ENCODE results near the gene RAP1GAP. TPM values are rescaled to one million over a fixed set of nuclear protein-coding genes. Genes with fewer than 3 reads are reported as not detected.
"Not testable (repeated sequence)": the region's sequence is repeated elsewhere in the genome, so short reads cannot be mapped to it uniquely, and the experiment has no call there.

The RAP1GAP gene
- total RNA-seq, 2 experiments from 2014 or later: 0.12 to 0.29 TPM

DNA sequence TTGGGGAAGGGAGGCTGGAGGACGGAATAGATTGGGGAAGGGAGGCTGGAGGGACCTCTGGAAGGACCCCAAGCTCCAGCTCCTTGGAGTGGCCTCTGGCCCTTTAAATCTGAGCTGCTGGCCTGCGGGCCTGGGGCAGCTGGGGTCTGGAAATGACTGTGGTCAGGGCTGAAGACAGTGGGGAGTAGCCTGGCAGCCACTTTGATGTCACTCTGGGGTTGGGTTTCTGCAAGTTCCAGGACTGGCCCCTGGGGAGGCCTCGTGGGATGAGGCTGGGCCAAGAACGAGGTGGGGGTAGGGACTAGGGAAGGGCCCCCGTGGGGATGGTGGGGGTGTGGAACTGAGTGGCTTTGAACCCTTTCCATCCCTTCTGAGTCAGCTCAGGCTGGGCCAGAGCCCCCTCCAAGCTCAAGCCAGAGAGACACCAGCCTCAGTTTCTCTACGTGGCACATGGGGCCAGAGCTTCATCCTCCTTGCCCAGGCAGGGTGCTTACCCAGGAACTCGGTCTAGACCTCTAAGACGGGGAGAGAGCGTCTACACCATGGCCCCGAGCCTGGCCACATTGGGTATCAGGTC, 100.3 kb downstream of the RAP1GAP start:
- Mint-ChIP-seq H3K36me3 (no peaks in the 10 kb centered on the region), H3K4me1 (no peaks in the 10 kb centered on the region), H3K4me3 (no peak overlapping the region), H3K9me3 (ENCODE audit: low read depth) (no peaks in the 10 kb centered on the region), H3K27ac (no peak overlapping the region), H3K27me3 (peaks cover 4% of the 10 kb centered on the region)
- ATAC-seq: no peak
- CTCF ChIA-PET: interaction anchor here (0.9 kb wide), 1 partner anchor 336 kb away, joined by 3 read pairs; no protein-coding TSS in a partner anchor
- DNase-seq: no peak

DNA sequence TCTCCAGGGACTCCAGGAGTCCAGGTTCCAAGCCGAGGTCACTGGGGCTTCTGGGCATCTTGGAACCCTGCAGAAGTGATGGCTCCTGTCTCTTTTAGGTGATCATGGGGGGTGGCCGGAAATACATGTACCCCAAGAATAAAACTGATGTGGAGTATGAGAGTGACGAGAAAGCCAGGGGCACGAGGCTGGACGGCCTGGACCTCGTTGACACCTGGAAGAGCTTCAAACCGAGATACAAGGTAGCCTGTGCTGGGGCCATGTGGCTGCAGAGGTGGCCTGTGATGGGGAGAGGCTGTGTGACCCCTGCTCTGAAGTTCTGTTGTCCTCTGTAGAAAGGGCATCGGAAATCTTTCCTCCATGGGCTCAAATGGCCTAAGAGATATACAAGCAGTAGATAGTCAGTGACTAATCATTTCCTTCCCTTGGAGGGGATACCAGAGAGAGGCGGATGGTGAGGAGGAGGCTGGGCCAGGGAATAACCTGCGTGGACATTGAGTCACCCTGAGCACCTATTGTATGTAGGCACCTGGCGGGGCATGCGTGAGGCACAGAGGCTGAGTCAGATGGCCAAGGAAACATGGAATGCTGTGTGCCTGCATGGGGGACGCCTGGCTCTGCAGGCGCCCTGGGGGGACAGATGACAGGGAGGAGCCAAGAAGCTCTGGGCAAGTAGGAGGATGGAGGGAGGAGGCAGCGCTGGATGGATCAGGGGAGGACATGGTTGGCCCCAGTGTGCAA, 101.0 kb downstream of the RAP1GAP start:
- CTCF ChIA-PET: interaction anchor here (0.9 kb wide), 1 partner anchor 335 kb away, joined by 3 read pairs; no protein-coding TSS in a partner anchor
- H3K27me3 Mint-ChIP-seq: no peaks in the 10 kb centered on the region

DNA sequence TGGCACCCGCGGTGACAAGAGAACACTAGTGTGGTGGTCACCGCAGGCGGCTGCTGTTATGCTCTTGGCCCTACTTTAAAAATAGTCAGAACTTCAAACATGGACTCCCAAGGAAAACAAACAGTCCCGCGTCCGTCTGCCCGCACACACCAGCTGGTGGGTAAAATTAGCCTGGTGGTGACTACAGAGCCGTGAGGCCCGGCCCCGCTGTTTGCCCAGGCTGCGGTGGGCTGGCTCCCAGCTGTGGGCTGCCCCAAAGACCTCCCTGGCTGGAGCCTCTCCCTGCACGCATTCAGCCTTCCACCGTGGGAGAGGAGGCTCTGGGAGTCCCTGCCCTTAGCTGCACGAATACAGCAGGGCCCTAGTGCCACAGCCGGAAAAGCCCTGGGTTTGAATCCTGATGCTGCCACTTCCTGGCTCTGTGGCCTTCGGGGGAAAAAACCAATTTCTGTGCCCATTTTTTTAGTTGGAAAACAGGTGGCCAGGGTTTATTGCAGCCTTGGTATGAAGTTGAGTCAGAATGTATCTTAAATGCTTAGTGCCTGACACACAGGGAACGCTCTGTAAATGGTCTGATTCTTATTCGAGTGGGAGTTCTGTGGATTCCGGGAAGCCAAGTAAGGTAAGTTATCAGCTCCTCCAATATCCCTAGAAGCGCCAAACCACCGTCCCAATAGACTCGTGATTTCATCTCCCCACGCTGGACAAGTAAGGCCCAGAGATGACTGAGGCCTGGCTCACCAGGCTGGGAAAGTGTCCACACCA, 101.7 kb downstream of the RAP1GAP start:
- no peaks in the 10 kb centered on the region for H3K9me3 Mint-ChIP-seq (ENCODE audit: low read depth)
- DNase-seq (no peak), ATAC-seq (no peak)
- H3K27me3 Mint-ChIP-seq: no peaks in the 10 kb centered on the region
- CTCF ChIA-PET: no interaction called here
- H3K27ac Mint-ChIP-seq: no peak overlapping the region
- no peaks in the 10 kb centered on the region for H3K4me1 Mint-ChIP-seq
- H3K4me3 Mint-ChIP-seq: no peak overlapping the region
- H3K36me3 Mint-ChIP-seq: no peaks in the 10 kb centered on the region

More for the DNA sequence above, 101.0 kb downstream of the RAP1GAP start:
- Mint-ChIP-seq H3K36me3 (no peaks in the 10 kb centered on the region), H3K4me3 (no peak overlapping the region), H3K9me3 (ENCODE audit: low read depth) (no peaks in the 10 kb centered on the region), H3K27ac (no peak overlapping the region), H3K4me1 (no peaks in the 10 kb centered on the region)
- DNase-seq (no peak), ATAC-seq (no peak)

DNA sequence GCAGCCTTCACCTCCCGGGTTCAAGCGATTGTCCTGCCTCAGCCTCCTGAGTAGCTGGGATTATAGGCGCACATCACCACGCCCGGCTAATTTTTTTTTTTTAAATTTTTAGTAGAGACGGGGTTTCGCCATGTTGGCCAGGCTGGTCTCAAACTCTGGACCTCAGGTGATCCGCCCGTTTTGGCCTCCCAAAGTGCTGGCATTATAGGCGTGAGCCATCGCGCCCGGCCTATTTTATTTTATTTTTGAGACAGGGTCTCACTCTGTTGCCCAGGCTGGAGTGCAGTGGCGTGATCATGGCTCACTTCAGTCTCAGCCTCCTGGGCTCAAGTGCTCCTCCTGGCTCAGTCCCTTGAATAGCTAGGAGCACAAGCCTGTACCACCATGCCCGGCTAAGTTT, 102.8 kb downstream of the RAP1GAP start:
- H3K4me3 Mint-ChIP-seq; H3K4me1 Mint-ChIP-seq; DNase-seq; H3K27me3 Mint-ChIP-seq; H3K36me3 Mint-ChIP-seq; H3K9me3 Mint-ChIP-seq (ENCODE audit: low read depth); H3K27ac Mint-ChIP-seq; CTCF ChIA-PET; ATAC-seq: not testable (repeated sequence)

DNA sequence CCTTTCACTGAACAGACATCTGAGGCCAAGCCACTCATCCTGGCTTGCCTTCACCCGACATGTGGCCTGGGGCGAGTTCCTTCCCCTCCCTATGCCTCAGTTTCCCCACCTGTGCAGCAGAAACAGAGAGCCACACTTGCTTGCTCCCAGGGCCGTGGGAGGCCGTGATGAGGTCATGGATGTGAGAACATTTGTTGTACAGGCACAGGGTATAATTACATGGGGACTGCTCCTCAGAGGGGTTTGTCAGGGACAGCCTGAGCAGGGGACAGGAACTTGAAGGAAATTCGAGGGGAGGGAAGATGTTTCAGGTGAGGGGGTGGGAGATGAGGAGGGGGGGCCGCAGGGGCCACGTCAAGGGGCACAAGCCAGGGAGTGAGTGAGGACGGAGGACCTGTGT, 103.9 kb downstream of the RAP1GAP start:
- Mint-ChIP-seq H3K27ac (no peak overlapping the region), H3K9me3 (ENCODE audit: low read depth) (no peaks in the 10 kb centered on the region), H3K4me3 (no peak overlapping the region), H3K4me1 (no peaks in the 10 kb centered on the region), H3K36me3 (no peaks in the 10 kb centered on the region), H3K27me3 (no peaks in the 10 kb centered on the region)
- DNase-seq: no peak
- CTCF ChIA-PET: no interaction called here
- ATAC-seq: no peak

DNA sequence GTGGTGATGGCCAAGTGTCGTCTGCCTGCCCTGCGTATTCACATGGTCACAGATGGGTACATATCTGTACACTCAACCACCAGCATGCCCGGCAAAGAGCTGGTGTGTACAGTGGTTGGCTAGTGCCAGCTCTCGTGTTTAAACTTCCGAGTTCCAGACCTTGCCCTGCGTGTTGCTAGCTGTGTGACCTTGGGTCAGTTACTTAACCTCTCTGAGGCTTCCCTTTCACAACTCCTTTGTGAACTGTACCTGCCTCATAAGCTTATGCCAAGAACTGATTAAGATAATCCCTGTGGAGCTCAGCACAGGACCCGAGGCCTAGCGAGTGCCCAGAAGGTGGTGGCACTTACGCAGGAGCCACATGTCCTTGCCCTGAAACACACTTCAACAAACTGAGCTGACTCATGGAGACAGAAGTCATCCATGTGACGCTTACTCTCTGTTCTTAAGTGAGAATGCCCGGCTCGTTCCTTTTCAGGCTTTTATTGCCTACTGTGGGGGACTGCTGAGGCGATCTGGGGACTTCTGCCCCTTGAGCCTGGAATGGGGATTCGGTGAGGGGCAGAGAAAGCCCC, 104.5 kb downstream of the RAP1GAP start:
- no peak overlapping the region for H3K4me3 Mint-ChIP-seq
- CTCF ChIA-PET: no interaction called here
- H3K9me3 Mint-ChIP-seq (ENCODE audit: low read depth): no peaks in the 10 kb centered on the region
- no peaks in the 10 kb centered on the region for H3K36me3 Mint-ChIP-seq
- ATAC-seq: no peak
- no peaks in the 10 kb centered on the region for H3K4me1 Mint-ChIP-seq
- no peak for DNase-seq
- H3K27me3 Mint-ChIP-seq: peaks cover 1% of the 10 kb centered on the region
- H3K27ac Mint-ChIP-seq: no peak overlapping the region

DNA sequence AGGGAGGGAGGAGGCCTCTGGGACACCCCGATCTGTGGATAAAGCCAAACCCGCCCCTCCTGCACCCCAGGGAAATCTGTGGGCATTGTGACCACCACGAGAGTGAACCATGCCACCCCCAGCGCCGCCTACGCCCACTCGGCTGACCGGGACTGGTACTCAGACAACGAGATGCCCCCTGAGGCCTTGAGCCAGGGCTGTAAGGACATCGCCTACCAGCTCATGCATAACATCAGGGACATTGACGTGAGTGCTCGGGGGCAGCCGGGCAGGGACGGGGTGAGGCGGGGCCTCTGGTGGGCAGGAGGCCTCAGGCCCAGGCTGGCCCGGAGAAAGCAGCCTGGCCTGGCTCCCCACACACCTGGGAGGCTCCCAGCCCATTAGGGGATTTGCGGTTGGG, 105.2 kb downstream of the RAP1GAP start:
- no peaks in the 10 kb centered on the region for H3K36me3 Mint-ChIP-seq
- H3K27me3 Mint-ChIP-seq: peaks cover 2% of the 10 kb centered on the region
- ATAC-seq (no peak), DNase-seq (no peak)
- no peaks in the 10 kb centered on the region for H3K4me1 Mint-ChIP-seq
- no peaks in the 10 kb centered on the region for H3K9me3 Mint-ChIP-seq (ENCODE audit: low read depth)
- CTCF ChIA-PET: no interaction called here
- H3K4me3 Mint-ChIP-seq: no peak overlapping the region
- no peak overlapping the region for H3K27ac Mint-ChIP-seq

DNA sequence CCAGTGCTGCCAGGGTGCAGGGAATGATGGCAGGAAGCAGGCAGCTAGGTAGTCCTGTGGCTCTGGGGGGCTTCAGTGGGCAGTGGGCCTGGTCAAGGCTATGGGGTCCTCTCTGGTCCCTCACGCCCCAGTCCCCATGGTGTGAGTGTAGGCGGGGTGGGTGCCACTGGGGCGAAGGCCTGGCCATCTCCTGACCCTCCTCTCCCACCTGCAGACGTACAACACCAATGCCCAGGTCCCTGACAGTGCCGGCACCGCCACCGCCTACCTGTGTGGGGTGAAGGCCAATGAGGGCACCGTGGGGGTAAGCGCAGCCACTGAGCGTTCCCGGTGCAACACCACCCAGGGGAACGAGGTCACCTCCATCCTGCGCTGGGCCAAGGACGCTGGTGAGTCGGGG, 106.3 kb downstream of the RAP1GAP start:
- H3K27ac Mint-ChIP-seq: no peak overlapping the region
- no peak overlapping the region for H3K4me3 Mint-ChIP-seq
- ATAC-seq (no peak), DNase-seq (no peak)
- CTCF ChIA-PET: no interaction called here
- no peaks in the 10 kb centered on the region for H3K36me3 Mint-ChIP-seq
- H3K9me3 Mint-ChIP-seq (ENCODE audit: low read depth): no peaks in the 10 kb centered on the region
- no peaks in the 10 kb centered on the region for H3K4me1 Mint-ChIP-seq
- H3K27me3 Mint-ChIP-seq: peaks cover 5% of the 10 kb centered on the region

DNA sequence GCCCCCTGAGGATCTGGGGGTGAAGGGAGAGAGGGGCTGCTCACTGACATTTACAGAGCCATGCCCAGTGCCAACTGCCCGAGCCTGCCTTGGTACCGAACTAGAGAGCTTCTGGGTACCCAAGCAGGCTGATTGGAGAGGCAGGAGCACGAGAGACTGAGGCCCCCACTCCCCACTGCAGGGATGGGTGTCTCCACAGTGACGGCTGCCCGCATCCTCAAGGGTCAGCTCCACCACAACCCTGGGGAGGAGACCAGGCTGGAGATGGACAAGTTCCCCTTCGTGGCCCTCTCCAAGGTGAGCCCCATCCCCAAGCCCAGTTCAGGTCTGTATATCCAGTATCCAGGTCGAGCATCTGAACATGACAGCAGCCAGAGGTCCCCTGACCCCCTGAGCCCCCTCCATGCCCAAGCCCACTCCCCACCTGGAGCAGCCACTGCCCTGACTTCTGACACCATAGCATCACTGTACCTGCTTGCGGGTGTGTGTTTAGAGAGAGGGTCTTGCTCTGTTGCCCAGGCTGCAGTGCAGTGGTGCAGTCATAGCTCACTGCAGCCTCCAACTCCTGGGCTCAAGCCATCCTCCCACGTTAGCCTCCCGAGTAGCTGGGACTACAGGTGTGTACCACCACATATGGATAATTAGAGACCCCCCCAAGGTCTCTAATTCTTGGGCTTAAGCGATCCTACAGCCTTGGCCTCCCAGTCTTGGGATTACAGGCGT, 108.1 kb downstream of the RAP1GAP start:
- Mint-ChIP-seq H3K27me3 (peaks cover 9% of the 10 kb centered on the region), H3K27ac (no peak overlapping the region), H3K9me3 (ENCODE audit: low read depth) (no peaks in the 10 kb centered on the region)

DNA sequence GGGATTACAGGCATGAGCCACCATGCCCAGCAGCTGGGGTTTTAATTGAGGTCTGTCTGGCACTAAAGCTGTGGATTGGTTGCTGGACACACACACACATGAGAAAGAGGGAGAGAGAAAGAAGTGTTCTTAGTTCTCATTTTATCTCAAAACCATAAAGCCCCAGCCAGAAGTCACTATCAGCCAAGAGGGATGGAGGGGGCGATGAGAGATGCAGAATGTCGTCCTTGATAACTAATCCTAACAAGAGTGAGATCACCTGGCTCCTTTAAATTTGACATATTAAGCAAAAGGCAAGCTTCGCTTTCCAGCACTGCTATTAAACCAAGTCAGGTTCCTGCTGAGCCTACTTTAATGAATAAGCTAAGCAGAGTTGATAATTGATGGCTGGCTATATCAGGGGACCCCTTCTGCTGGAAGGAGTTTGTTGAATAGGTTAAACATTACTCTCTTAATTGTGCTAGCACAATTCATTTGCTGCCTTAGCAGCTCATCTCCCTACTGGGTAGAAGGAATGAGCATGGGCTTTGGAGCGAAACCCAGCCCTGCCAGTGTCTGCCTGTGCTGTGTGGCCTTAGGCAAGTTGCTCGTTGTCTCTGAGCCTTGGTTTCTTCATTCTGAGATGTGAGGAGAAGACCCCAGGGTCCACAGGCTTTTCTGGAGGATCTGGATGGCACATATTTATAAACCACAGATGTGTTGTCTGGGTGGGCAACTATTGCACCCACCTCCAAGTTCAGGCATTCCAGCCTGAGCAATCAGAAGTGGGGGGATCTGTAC, 109.2 kb downstream of the RAP1GAP start:
- DNase-seq (no peak), ATAC-seq (no peak)
- Mint-ChIP-seq H3K4me3 (no peak overlapping the region), H3K27ac (no peak overlapping the region), H3K9me3 (ENCODE audit: low read depth) (no peaks in the 10 kb centered on the region), H3K27me3 (peaks cover 14% of the 10 kb centered on the region), H3K4me1 (no peaks in the 10 kb centered on the region), H3K36me3 (no peaks in the 10 kb centered on the region)
- CTCF ChIA-PET: no interaction called here

More for the DNA sequence above, 108.1 kb downstream of the RAP1GAP start:
- CTCF ChIA-PET: no interaction called here
- Mint-ChIP-seq H3K36me3 (no peaks in the 10 kb centered on the region), H3K4me1 (no peaks in the 10 kb centered on the region), H3K4me3 (no peak overlapping the region)
- ATAC-seq: no peak
- DNase-seq: no peak

DNA sequence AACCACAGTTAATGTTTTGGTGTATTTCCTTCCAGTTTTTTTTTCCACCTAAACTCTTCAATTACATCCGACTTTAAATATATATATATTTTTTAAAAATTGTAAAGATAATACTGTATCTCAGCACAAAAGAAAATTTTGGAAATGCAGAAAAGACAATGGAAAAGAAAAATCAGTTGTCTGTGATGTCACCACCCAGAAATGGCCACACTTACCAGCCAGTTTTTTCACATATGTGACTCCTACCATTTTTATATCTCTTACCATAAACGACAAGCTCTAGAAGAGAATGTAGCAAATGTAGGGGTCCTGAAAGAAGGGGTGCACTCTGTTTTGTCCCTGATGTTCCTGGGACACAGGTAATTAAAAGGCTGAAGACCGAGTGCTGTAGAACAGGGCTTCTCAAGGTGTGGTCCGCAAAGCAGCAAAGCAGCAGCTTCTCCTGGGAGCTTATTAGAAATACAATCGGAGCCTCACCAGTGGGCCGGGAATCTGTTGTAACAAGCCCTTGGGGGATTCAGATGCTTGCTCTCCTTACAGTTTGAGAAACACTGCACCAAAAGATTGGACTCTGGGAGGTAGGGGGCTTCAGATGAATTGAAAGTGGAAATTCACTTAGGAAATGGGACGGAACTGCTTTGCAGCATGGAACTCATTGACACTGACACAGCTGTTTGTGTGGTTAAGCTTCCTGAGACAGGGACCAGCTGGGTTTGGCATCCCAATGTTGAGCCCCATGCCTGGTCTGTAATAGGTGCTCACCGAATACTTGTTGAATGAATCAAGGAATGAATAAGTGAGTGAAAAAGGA, 115.8 kb downstream of the RAP1GAP start:
- CTCF ChIA-PET: no interaction called here
- no peak for DNase-seq
- no peak overlapping the region for H3K4me3 Mint-ChIP-seq
- no peaks in the 10 kb centered on the region for H3K36me3 Mint-ChIP-seq
- H3K27me3 Mint-ChIP-seq: peaks cover 39% of the 10 kb centered on the region
- H3K9me3 Mint-ChIP-seq (ENCODE audit: low read depth): no peaks in the 10 kb centered on the region
- H3K27ac Mint-ChIP-seq: no peak overlapping the region
- peaks cover 4% of the 10 kb centered on the region for H3K4me1 Mint-ChIP-seq
- ATAC-seq: no peak

DNA sequence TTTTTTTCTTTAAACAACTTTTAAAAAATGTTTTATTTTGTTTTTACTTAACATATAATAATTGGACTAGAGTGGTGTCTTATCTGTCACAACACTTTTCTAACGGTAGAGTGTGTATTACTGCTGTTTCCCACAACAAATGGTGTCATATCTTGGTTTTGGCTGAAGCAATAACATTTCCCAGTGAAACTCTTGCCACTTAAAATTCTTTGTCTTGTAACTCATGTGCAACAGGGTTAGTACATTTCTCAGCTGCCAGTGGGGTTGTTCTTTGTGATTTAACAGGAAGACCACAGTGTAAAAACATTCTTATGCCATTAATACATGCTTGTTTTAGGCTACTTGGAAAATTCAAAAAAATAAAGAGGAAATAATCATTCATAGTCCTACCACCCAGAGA, 116.4 kb downstream of the RAP1GAP start:
- no peak for DNase-seq
- H3K4me1 Mint-ChIP-seq: peaks cover 4% of the 10 kb centered on the region
- CTCF ChIA-PET: no interaction called here
- H3K4me3 Mint-ChIP-seq: no peak overlapping the region
- peaks cover 35% of the 10 kb centered on the region for H3K27me3 Mint-ChIP-seq
- H3K27ac Mint-ChIP-seq: no peak overlapping the region
- no peak for ATAC-seq
- H3K9me3 Mint-ChIP-seq (ENCODE audit: low read depth): no peaks in the 10 kb centered on the region
- H3K36me3 Mint-ChIP-seq: no peaks in the 10 kb centered on the region
